Measurements from ENCODE around the gene KCNH8.

GRCh38 chr3:19446138-19446537 is 297.8 kb downstream of the KCNH8 start:
- no peak for TF ChIP-seq HNF4A (conservative IDR thresholded peaks at IDR 0.05)
- TF ChIP-seq, protein P1, sequence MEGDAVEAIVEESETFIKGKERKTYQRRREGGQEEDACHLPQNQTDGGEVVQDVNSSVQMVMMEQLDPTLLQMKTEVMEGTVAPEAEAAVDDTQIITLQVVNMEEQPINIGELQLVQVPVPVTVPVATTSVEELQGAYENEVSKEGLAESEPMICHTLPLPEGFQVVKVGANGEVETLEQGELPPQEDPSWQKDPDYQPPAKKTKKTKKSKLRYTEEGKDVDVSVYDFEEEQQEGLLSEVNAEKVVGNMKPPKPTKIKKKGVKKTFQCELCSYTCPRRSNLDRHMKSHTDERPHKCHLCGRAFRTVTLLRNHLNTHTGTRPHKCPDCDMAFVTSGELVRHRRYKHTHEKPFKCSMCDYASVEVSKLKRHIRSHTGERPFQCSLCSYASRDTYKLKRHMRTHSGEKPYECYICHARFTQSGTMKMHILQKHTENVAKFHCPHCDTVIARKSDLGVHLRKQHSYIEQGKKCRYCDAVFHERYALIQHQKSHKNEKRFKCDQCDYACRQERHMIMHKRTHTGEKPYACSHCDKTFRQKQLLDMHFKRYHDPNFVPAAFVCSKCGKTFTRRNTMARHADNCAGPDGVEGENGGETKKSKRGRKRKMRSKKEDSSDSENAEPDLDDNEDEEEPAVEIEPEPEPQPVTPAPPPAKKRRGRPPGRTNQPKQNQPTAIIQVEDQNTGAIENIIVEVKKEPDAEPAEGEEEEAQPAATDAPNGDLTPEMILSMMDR (IDR thresholded peaks at IDR 0.05; ENCODE audit: low read depth, low read length, missing input control), result no peak
- TF ChIP-seq FOXA2 (IDR thresholded peaks at IDR 0.05), result no peak
- no peak for TF ChIP-seq EGR1 (IDR thresholded peaks at IDR 0.05; ENCODE audit: low read depth in 2 of 2)
- no peak for TF ChIP-seq MAX (IDR thresholded peaks at IDR 0.05)
- TF ChIP-seq FOXA1 (IDR thresholded peaks at IDR 0.05), result no peak
- no peak for TF ChIP-seq RXRA (IDR thresholded peaks at IDR 0.05)
- TF ChIP-seq, protein P2, sequence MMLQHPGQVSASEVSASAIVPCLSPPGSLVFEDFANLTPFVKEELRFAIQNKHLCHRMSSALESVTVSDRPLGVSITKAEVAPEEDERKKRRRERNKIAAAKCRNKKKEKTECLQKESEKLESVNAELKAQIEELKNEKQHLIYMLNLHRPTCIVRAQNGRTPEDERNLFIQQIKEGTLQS (IDR thresholded peaks at IDR 0.05), result no peak
- no peak for TF ChIP-seq YY1 (IDR thresholded peaks at IDR 0.05)
